A549 (cell line): Measurements from ENCODE around the gene E2F1.

Experiments used
- CTCF ChIP-seq: fragments of >200 bp; sonication (Bioruptor Twin); formaldehyde crosslinking; IDR thresholded peaks from 3 replicates; pipeline ENCODE4 v1.5.1; 2016
- MYC ChIP-seq: IDR thresholded peaks from 2 replicates; pipeline ENCODE4 v1.6.1; 2012; ENCODE audit warnings: mild to moderate bottlenecking, inconsistent platforms, low read length, improper control_type of control experiment, borderline replicate concordance

GRCh38 chr20:33707668-33708067 is 21.5 kb upstream of the E2F1 start:
- no peak for TF ChIP-seq CTCF
- no peak for TF ChIP-seq MYC
